Peyer's patch (tissue), 4 donors: ENCODE results near the gene METAP1D.

Experiments used
- POLR2A ChIP-seq, 2 donors: fragments of 450-650 bp; IDR thresholded peaks; one replicate each; pipeline ENCODE4 v1.5.1; 2017; ENCODE audit warnings: antibody characterized with exemption in 2 of 2, mild to moderate bottlenecking in 2 of 2, moderate library complexity in 2 of 2
- TF ChIP-seq, protein P1 (sequence below), 6 experiments: fragments of 450-650 bp in 4 of 6; fragments of 200-600 bp in 2 of 6; sonication (generic) in 1 of 6; IDR thresholded peaks; one replicate each; pipeline ENCODE4 v1.5.1; 2017 to 2019; ENCODE audit warnings: antibody characterized with exemption in 6 of 6, mild to moderate bottlenecking in 3 of 6, moderate library complexity in 1 of 6

DNA sequence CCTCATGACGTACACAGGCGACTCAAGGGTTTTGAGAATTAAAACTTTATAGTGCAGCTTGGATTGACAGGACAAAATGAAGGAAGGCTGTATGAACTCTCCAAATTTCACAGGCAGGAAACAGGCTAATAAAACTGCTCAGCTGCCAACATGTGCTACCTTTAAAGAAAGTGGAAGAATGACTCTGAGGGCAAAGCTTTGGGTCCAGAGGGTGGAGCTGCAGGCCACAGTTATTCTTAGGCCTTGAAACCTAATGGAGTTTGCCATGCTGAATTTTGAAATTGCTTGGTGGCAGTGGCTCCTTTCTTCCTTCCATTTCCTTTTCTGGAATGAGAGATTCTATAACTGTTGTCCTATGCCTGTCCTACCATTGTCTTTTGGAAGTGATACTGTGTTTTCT is 42.7 kb upstream of the METAP1D start:
- TF ChIP-seq, protein P1, sequence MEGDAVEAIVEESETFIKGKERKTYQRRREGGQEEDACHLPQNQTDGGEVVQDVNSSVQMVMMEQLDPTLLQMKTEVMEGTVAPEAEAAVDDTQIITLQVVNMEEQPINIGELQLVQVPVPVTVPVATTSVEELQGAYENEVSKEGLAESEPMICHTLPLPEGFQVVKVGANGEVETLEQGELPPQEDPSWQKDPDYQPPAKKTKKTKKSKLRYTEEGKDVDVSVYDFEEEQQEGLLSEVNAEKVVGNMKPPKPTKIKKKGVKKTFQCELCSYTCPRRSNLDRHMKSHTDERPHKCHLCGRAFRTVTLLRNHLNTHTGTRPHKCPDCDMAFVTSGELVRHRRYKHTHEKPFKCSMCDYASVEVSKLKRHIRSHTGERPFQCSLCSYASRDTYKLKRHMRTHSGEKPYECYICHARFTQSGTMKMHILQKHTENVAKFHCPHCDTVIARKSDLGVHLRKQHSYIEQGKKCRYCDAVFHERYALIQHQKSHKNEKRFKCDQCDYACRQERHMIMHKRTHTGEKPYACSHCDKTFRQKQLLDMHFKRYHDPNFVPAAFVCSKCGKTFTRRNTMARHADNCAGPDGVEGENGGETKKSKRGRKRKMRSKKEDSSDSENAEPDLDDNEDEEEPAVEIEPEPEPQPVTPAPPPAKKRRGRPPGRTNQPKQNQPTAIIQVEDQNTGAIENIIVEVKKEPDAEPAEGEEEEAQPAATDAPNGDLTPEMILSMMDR (IDR thresholded peaks at IDR 0.05), result peak in 1 of 6 experiments; percentile 12
- no peak for TF ChIP-seq POLR2A (IDR thresholded peaks at IDR 0.05)
